Glutamatergic neuron (in vitro differentiated cells): ENCODE measurements around the gene SLC29A1. TPM values are rescaled to one million over a fixed set of nuclear protein-coding genes. Genes with fewer than 3 reads are reported as not detected.

Experiments used
- DNase-seq: peaks from one replicate; pipeline ENCODE4 v3.0.0; 2022
- H3K27ac Mint-ChIP-seq: one replicate; pipeline ENCODE4 v1.8.0; 2020; ENCODE audit warnings: mild to moderate bottlenecking, mixed read lengths, inconsistent platforms; ENCODE audit not compliant: unreplicated experiment
- H3K27me3 Mint-ChIP-seq: one replicate; pipeline ENCODE4 v1.8.0; 2020; ENCODE audit warnings: mild to moderate bottlenecking, moderate library complexity, mixed read lengths, inconsistent platforms; ENCODE audit not compliant: unreplicated experiment
- H3K36me3 Mint-ChIP-seq: one replicate; pipeline ENCODE4 v1.8.0; 2020; ENCODE audit warnings: mild to moderate bottlenecking, mixed read lengths, inconsistent platforms; ENCODE audit not compliant: unreplicated experiment
- H3K4me1 Mint-ChIP-seq: one replicate; pipeline ENCODE4 v1.8.0; 2020; ENCODE audit warnings: mild to moderate bottlenecking, low read depth, mixed read lengths, inconsistent platforms; ENCODE audit not compliant: unreplicated experiment
- H3K4me3 Mint-ChIP-seq: one replicate; pipeline ENCODE4 v1.8.0; 2020; ENCODE audit warnings: mild to moderate bottlenecking, mixed read lengths, inconsistent platforms; ENCODE audit not compliant: unreplicated experiment
- H3K9me3 Mint-ChIP-seq: one replicate; pipeline ENCODE4 v1.8.0; 2020; ENCODE audit warnings: mild to moderate bottlenecking, moderate library complexity, mixed read lengths, inconsistent platforms; ENCODE audit not compliant: unreplicated experiment
- total RNA-seq: library from RNA; stranded (reverse); fragmentation: NEBNext Ultra II Directional; extraction: Animal tissue kit (Norgen Biotek cat#: 25700); gene quantifications from one replicate; pipeline ENCODE4 v1.2.1, GENCODE V29; 2021; ENCODE audit not compliant: unreplicated experiment
- TF ChIP-seq, protein P1 (sequence below): fragments of 200-600 bp; sonication (generic); IDR thresholded peaks from one replicate; pipeline ENCODE4 v1.5.0; 2021; ENCODE audit not compliant: partially characterized antibody, unreplicated experiment

Gene SLC29A1
- total RNA-seq, 1 donor from 2014 or later: 20.0 TPM

DNA sequence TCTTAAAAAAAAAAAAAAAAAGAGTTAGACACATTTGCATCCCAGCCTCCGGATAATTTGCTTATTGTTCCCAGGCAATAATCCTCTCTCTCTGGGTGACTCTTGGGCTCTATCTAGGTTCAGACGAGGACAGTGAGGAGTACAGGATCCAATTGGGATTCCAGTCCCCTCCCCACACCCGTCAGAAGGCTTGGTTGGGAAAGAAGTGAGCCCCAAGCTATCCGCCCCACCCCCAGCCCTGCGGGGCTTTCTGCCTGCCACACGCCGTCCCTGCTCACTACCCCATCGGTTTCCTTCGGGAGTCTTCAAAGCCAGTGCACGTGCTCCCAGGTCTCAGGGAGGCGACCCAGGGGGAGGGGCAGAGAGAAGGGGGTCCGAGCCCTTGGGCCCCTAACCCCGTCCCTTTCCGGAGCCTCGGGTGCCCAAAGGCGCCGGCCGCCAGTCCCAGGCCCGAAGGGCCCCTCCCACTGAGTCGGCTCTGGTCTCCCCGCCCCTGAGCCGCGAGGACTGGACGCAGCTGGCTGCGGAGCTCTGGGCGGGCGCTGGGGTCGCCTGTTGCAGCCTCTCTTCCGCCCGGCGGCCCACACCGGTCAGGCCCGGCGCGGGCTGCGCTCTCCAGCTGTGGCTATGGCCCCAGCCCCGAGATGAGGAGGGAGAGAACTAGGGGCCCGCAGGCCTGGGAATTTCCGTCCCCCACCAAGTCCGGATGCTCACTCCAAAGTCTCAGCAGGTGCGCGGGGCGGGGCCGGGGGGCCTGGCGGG, 4.2 kb upstream of the SLC29A1 start:
- Mint-ChIP-seq H3K27me3 (peaks cover 6% of the 10 kb centered on the region), H3K9me3 (no peaks in the 10 kb centered on the region), H3K4me1 (peaks cover 17% of the 10 kb centered on the region), H3K36me3 (no peaks in the 10 kb centered on the region), H3K4me3 (peak overlapping the region; percentile 80), H3K27ac (no peak overlapping the region)
- peak; percentile 84 for DNase-seq
- TF ChIP-seq, protein P1, sequence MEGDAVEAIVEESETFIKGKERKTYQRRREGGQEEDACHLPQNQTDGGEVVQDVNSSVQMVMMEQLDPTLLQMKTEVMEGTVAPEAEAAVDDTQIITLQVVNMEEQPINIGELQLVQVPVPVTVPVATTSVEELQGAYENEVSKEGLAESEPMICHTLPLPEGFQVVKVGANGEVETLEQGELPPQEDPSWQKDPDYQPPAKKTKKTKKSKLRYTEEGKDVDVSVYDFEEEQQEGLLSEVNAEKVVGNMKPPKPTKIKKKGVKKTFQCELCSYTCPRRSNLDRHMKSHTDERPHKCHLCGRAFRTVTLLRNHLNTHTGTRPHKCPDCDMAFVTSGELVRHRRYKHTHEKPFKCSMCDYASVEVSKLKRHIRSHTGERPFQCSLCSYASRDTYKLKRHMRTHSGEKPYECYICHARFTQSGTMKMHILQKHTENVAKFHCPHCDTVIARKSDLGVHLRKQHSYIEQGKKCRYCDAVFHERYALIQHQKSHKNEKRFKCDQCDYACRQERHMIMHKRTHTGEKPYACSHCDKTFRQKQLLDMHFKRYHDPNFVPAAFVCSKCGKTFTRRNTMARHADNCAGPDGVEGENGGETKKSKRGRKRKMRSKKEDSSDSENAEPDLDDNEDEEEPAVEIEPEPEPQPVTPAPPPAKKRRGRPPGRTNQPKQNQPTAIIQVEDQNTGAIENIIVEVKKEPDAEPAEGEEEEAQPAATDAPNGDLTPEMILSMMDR: no peak

DNA sequence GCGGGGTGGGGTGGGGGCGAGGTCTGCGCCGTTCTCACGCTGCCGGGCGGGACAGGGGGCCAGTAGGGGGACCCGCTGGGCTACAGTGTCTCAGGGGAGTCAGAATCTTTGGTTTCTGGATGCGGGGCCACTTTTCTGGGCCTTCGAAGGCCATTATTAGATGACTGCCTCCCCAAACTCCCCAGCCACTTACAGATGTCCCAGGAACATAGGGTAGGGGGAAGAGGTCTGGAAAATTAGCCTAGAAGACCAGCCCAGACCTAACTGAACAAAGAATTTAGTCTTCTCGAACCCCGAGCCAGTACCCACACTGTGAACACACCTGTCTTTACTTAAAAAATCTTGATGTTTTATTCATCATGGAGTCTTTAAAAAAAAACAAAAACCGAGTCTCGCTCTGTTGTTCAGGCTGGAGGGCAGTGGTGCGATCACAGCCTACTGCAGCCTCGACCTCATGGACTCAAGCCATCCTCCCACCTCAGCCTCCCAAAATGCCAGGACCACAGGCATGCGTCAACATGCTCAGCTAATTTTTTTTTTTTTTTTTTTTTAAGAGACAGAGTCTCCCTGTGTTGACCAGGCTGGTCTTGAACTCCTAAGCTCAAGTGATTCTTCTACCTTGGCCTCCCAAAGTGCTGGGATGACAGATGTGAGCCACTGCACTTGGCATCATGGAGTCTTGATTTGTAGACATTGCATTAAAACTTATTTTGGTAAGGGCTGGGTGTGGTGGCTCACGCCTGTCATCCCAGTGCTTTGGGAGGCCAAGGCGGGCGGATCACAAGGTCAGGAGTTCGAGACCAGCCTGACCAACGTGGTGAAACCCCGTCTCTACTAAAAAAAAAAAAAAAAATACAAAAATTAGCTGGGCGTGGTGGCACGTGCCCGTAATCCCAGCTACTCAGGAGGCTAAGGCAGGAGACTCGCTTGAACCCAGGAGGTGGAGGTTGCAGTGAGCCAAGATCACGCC, 3.3 kb upstream of the SLC29A1 start:
- TF ChIP-seq, protein P1: no peak
- Mint-ChIP-seq H3K4me3 (peak overlapping the region; percentile 63), H3K9me3 (no peaks in the 10 kb centered on the region), H3K27ac (no peak overlapping the region), H3K27me3 (peaks cover 6% of the 10 kb centered on the region), H3K4me1 (peaks cover 25% of the 10 kb centered on the region), H3K36me3 (no peaks in the 10 kb centered on the region)
- DNase-seq: no peak

DNA sequence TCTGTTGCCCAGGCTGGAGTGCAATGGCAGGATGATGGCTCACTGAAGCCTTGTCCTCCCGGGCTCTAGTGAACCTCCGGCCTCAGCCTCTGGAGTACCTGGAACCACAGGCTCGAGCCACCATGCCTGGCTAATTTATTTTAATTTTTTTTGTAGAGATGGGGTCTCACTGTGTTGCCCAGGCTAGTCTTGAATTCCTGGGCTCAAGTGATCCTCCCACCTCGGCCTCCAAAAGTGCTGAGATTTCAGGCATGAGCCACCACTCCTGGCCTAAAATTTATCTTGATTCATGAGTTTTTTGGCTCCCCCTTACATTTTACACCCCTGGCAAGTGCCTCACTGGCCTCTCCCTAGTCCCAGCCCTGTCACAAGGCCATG, 2.5 kb upstream of the SLC29A1 start:
- Mint-ChIP-seq H3K9me3 (no peaks in the 10 kb centered on the region), H3K27me3 (peaks cover 6% of the 10 kb centered on the region), H3K27ac (no peak overlapping the region), H3K36me3 (no peaks in the 10 kb centered on the region), H3K4me1 (peaks cover 27% of the 10 kb centered on the region), H3K4me3 (no peak overlapping the region)
- no peak for DNase-seq
- TF ChIP-seq, protein P1: no peak

DNA sequence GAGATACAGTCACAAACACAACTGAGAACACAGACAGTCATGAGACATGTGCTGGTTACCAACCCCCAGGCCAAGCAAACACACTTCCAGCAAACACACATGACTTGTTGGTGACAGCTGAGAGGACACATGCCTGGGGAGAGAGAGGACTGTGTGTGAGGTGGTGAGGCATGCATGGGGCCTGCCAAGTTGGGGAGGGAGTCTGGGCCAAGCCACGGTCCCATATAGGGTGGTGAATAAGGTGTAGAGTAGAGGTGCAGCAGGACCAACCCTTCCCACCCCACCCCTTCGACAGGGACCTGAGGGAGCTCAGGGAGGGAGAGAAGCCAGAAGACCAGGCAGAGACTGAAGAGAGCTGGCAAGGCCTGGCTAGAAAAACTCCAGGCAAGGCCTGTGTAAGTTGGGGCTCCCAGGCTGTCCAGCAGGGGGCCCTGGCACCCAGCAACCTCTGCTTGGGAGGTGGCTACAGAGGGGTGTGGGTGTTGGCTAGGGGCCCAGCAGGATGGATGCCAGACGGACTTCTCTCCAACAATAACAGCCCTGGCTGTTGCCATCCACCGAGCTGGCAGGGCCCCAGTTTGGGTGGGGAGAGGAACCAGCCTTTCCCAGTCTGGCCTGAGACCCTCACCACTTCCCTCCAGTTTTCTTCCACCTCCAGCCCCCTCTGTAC, 2.0 kb upstream of the SLC29A1 start:
- TF ChIP-seq, protein P1: peak; percentile 70
- Mint-ChIP-seq H3K4me3 (no peak overlapping the region), H3K27ac (no peak overlapping the region), H3K36me3 (no peaks in the 10 kb centered on the region), H3K9me3 (no peaks in the 10 kb centered on the region), H3K27me3 (peaks cover 6% of the 10 kb centered on the region), H3K4me1 (peaks cover 30% of the 10 kb centered on the region)
- peak; percentile 69 for DNase-seq
